HEK293T (cell line): Measurements from ENCODE around the gene SLC44A5.

Experiments used
- CTCF ChIA-PET: fragments of 350-600 bp; formaldehyde crosslinking; extraction: SDS; loops from one replicate; lab custom pipeline; 2021; ENCODE audit warnings: antibody characterized with exemption, inconsistent platforms; lab: Yijun Ruan, JAX
- POLR2A ChIA-PET: fragments of 350-600 bp; formaldehyde crosslinking; extraction: SDS; loops from one replicate; lab custom pipeline; 2020; ENCODE audit warnings: antibody characterized with exemption, inconsistent platforms; lab: Yijun Ruan, JAX
- DNase-seq: peaks from one replicate; pipeline ENCODE4 v3.0.0; 2012; ENCODE audit warnings: mixed read lengths; ENCODE audit errors: extremely low spot score
- ARNT ChIP-seq: fragments of 450-650 bp; IDR thresholded peaks from 2 replicates; pipeline ENCODE4 v1.6.1; 2017; ENCODE audit warnings: mild to moderate bottlenecking
- BHLHE40 ChIP-seq: fragments of 450-650 bp; IDR thresholded peaks from 2 replicates; pipeline ENCODE4 v1.6.1; 2016; ENCODE audit warnings: mild to moderate bottlenecking, moderate library complexity, borderline replicate concordance
- CTBP1 ChIP-seq: fragments of 450-650 bp; IDR thresholded peaks from 2 replicates; pipeline ENCODE4 v1.6.1; 2016; ENCODE audit warnings: borderline replicate concordance
- ELF4 ChIP-seq: fragments of 450-650 bp; IDR thresholded peaks from 2 replicates; pipeline ENCODE4 v1.6.1; 2017; ENCODE audit warnings: antibody characterized with exemption
- FOXA1 ChIP-seq: fragments of 450-650 bp; IDR thresholded peaks from 2 replicates; pipeline ENCODE4 v1.6.1; 2016; ENCODE audit warnings: mild to moderate bottlenecking
- FOXK2 ChIP-seq: fragments of 450-650 bp; IDR thresholded peaks from 2 replicates; pipeline ENCODE4 v1.6.1; 2016; ENCODE audit warnings: mild to moderate bottlenecking
- FOXM1 ChIP-seq: fragments of 450-650 bp; IDR thresholded peaks from 2 replicates; pipeline ENCODE4 v1.6.1; 2017; ENCODE audit warnings: mild to moderate bottlenecking, borderline replicate concordance
- HDGF ChIP-seq: fragments of 450-650 bp; IDR thresholded peaks from 2 replicates; pipeline ENCODE4 v1.6.1; 2017; ENCODE audit warnings: antibody characterized with exemption, borderline replicate concordance
- L3MBTL2 ChIP-seq: fragments of 450-650 bp; conservative IDR thresholded peaks from 2 replicates; pipeline ENCODE4 v1.6.1; 2016; ENCODE audit warnings: mild to moderate bottlenecking
- LEF1 ChIP-seq: fragments of 450-650 bp; IDR thresholded peaks from 2 replicates; pipeline ENCODE4 v1.6.1; 2017; ENCODE audit warnings: mild to moderate bottlenecking, borderline replicate concordance
- NFRKB ChIP-seq: fragments of 450-650 bp; IDR thresholded peaks from 2 replicates; pipeline ENCODE4 v1.6.1; 2016; ENCODE audit warnings: mild to moderate bottlenecking, moderate library complexity
- PKNOX1 ChIP-seq: fragments of 450-650 bp; IDR thresholded peaks from 2 replicates; pipeline ENCODE4 v1.6.1; 2016
- SP1 ChIP-seq: fragments of 450-650 bp; IDR thresholded peaks from 2 replicates; pipeline ENCODE4 v1.6.1; 2017
- SUZ12 ChIP-seq: fragments of 450-650 bp; IDR thresholded peaks from 2 replicates; pipeline ENCODE4 v1.6.1; 2016; ENCODE audit warnings: mild to moderate bottlenecking
- TARDBP ChIP-seq: fragments of 450-650 bp; IDR thresholded peaks from 2 replicates; pipeline ENCODE4 v1.6.1; 2016
- ZNF384 ChIP-seq: fragments of 450-650 bp; IDR thresholded peaks from 2 replicates; pipeline ENCODE4 v1.6.1; 2016

Gene SLC44A5

DNA sequence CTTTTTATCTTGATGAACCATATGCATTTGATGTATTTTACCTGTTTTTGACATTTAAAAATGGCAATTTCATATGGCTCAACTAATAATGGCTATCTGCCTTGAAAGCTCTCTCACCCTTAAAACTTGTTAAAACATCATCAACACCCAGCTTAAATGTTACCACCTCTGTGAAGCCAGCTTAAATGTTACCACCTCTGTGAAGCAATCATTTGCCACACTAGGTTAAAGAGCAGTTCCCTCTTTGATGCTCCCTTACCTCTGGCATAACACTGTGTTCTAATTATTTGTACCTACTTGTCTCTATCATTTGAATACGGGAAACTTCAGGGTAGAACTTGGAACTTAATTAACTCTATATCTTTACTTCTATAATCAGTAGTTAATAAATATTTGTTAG lies 294.7 kb downstream of the SLC44A5 start:
- TF ChIP-seq ZNF384 (no peak), PKNOX1 (no peak), LEF1 (no peak)
- ChIA-PET CTCF (no interaction called here), POLR2A (no interaction called here)
- no peak for DNase-seq

DNA sequence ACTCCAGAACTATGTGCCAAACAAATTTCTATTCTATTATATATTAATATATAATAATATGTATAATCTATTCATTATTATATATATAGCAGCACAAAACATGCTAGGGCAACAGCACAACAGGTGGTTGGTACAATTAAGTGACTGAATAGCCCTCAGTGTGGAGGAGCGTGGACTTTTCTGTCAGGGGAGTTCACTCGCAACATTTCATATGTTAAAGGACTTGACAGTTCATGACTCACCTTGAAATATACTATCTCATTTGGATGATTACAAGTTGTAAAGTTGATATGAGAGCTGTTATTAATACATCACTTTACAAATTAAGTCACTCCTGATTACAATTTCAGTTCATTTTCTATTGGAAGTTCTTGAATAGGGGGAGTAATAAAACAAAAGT lies 298.3 kb downstream of the SLC44A5 start:
- POLR2A ChIA-PET = no interaction called here
- CTCF ChIA-PET = no interaction called here
- no peak for DNase-seq
- TF ChIP-seq L3MBTL2 (no peak), CTBP1 (no peak), BHLHE40 (no peak), FOXA1 (no peak), ELF4 (no peak), ZNF384 (no peak)

GRCh38 chr1:75310067-75310466 lies 300.8 kb downstream of the SLC44A5 start:
- no peak for DNase-seq
- TF ChIP-seq NFRKB (no peak), FOXK2 (no peak), TARDBP (no peak), ZNF384 (no peak), L3MBTL2 (no peak), SP1 (no peak), PKNOX1 (no peak), BHLHE40 (no peak), LEF1 (no peak), HDGF (no peak), SUZ12 (no peak), ARNT (no peak), FOXM1 (no peak)
- ChIA-PET POLR2A (no interaction called here), CTCF (no interaction called here)

GRCh38 chr1:75308365-75308764 lies 302.5 kb downstream of the SLC44A5 start:
- no peak for TF ChIP-seq ARNT
- no peak for TF ChIP-seq ZNF384
- TF ChIP-seq TARDBP = no peak
- TF ChIP-seq NFRKB = no peak
- TF ChIP-seq ELF4 = no peak
- no peak for TF ChIP-seq HDGF
- no peak for TF ChIP-seq BHLHE40
- no peak for TF ChIP-seq FOXM1
- TF ChIP-seq SP1 = no peak
- no peak for TF ChIP-seq L3MBTL2
- TF ChIP-seq LEF1 = no peak
- TF ChIP-seq SUZ12 = no peak
- no peak for TF ChIP-seq FOXA1
- no peak for TF ChIP-seq CTBP1
- no peak for TF ChIP-seq PKNOX1
- TF ChIP-seq FOXK2 = no peak
- ChIA-PET POLR2A (no interaction called here), CTCF (no interaction called here)
- DNase-seq = no peak

DNA sequence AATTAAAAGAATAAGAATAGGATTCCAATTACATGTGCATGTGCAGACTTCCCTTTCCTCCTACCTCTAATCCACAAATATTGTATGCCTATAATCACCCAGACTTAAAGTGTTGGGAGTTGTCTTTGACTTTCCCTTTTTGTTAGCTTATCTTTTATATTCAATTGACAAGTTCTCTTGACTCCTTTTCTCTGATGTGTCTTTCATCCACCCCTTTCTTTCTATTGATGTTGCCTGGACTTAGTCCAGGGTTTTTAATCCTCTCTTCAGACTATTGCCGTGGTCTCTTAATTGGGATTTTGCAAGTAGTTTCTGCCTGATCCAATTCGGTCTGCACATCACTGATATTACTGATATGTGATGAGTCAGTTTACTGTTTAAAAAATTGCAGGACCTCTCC lies 305.9 kb downstream of the SLC44A5 start:
- ChIA-PET POLR2A (no interaction called here), CTCF (no interaction called here)
- no peak for DNase-seq
- TF ChIP-seq FOXK2 = no peak
- no peak for TF ChIP-seq CTBP1
- TF ChIP-seq BHLHE40 = no peak
- TF ChIP-seq FOXM1 = no peak
- no peak for TF ChIP-seq ZNF384
- no peak for TF ChIP-seq TARDBP
- TF ChIP-seq LEF1 = no peak
- TF ChIP-seq SP1 = no peak
- no peak for TF ChIP-seq NFRKB
- no peak for TF ChIP-seq L3MBTL2
- TF ChIP-seq HDGF = no peak

DNA sequence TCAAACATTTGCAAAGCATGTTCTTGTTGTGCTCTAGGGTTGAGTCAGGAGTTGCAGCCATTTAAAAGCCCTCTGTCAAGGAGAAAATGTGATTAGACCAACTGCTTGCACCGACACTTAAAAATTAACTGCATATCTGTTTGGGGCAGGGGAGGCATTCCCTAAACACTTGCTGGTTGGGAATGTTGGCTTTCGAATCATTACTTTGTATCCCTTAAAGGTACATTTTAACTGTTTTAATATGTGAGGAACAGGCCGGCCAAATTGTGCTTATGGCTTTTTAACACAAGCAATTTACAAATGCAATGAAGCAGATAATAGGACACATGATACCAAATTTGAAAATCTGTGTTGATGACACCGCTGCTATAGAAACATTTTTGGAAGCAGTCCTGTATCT lies 317.6 kb downstream of the SLC44A5 start:
- DNase-seq = no peak
- ChIA-PET POLR2A (no interaction called here), CTCF (no interaction called here)
- TF ChIP-seq HDGF (no peak), FOXM1 (no peak), ZNF384 (no peak), LEF1 (no peak), ARNT (no peak), TARDBP (no peak)

DNA sequence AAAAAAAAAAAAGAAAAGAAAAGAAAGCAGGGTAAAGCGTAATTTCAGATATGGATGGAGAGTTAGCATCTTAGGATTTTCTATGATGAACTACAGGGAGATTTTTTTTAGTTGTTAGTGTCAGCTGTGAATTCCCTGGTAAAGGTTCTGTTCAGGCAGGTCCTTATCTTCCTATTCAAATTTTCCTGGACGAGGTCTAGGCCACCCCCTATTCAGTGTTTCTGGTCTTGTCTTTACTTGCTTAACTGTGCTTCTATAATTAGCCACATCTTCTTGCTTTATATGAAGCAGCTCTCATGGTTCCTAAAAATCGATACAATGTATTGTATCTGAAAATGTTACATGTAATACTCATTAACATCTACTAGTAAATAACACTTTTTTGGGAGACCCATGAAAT lies 318.9 kb downstream of the SLC44A5 start:
- ChIA-PET CTCF (no interaction called here), POLR2A (no interaction called here)
- TF ChIP-seq FOXK2 (no peak), LEF1 (no peak), FOXA1 (no peak), NFRKB (no peak), BHLHE40 (no peak), ZNF384 (no peak), TARDBP (no peak), CTBP1 (no peak), HDGF (no peak), PKNOX1 (no peak), L3MBTL2 (no peak)
- DNase-seq = no peak
